ENCODE measurements around the gene GRM2.
"Not testable (repeated sequence)": the region's sequence is repeated elsewhere in the genome, so short reads cannot be mapped to it uniquely, and the experiment has no call there.

Gene GRM2

GRCh38 chr3:51729042-51729633, 22.3 kb downstream of the GRM2 start:
- DNase-seq, result no peak

GRCh38 chr3:51733859-51734571, 27.1 kb downstream of the GRM2 start:
- DNase-seq, result no peak

GRCh38 chr3:51734572-51734907, 27.7 kb downstream of the GRM2 start:
- no peak for DNase-seq

DNA sequence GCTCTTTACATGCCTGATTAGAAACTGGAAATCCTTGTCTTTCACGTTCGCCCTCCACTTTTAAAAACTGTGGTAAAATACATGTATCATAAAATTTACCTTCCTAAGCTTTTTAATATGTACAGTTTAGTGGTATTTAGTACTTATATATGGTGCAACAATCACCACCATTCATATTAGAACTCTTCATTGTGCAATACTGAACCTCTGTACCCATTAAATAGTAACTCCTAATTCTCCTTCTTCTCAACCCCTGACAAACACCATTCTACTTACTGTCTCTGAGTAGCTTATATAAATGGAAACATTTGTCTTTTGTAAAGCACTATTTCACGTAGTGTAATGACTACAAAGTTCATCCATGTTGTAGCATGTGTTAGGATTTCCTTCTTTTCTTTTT, 28.2 kb downstream of the GRM2 start:
- no peak for DNase-seq

DNA sequence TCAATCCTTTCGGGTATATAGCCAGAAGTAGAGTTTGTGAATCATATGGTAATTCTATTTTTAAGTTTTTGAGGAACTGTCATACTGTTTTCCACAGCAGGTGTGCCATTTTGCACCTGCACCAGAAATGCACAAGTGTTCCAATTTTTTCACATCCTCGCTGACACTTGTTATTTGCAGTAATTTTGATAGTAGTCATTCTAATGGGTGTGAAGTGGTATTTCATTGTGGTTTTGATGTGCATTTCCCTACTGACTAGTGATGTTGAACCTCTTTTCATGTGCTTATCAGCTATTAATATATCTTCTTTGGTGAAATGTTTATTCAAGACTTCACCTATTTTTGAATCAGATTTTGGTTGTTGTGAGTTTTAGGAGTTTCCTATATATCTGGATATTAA, 29.1 kb downstream of the GRM2 start:
- DNase-seq, result no peak

GRCh38 chr3:51739110-51739509, 32.2 kb downstream of the GRM2 start:
- DNase-seq, result no peak

DNA sequence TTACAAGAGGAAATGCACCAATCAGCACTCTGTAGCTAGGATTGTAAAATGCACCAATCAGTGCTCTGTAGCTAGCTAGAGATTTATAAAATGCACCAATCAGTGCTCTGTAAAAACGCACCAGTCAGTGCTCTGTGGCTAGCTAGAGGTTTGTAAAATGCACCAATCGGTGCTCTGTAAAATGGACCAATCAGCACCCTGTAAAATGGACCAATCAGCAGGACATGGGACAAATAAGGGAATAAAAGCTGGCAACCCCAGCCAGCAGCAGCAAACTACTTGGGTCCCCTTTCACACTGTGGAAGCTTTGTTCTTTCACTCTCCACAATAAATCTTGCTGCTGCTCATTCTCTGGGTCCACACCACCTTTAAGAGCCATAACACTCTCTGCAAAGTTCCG, 35.5 kb downstream of the GRM2 start:
- DNase-seq, result not testable (repeated sequence)

DNA sequence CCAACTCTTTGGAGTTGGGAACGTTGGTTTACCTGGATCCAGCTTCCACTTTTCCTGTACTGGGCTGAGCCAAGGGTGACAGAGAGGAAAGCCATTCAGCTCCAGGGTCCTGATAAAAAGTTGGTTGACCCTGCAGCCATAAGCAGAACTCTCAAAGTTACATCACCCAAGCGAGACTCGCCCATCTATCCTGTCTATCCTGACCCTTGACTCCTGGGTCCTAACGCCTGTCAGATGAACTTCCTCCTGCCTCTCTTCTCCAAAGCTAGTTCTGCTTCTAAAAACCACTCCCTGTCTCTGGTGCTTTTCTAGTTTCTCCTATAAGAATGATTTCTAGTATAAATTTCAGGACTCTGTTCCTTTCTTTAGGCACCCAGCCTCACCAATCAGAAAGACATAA, 36.1 kb downstream of the GRM2 start:
- DNase-seq, result not testable (repeated sequence)

DNA sequence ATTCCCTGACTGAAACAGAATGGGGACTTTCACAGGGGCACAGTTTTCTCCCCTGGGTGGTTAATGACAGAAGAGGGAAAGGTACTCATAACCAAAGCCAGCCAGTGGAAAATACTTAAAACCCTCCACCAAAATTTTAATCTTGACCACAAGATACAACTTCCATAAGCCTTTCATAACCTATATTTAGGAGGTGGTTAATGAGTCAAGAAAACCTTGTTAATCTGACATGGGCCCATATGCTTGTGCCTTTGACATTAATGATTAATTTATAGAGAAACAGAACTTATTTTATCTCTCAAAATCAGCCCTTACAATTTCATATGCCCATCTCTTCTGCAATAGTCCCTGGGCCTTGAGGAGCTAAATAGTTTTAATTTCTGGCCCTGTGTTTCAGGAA, 41.0 kb downstream of the GRM2 start:
- DNase-seq, result no peak

GRCh38 chr3:51748327-51748726, 41.5 kb downstream of the GRM2 start:
- DNase-seq, result no peak

DNA sequence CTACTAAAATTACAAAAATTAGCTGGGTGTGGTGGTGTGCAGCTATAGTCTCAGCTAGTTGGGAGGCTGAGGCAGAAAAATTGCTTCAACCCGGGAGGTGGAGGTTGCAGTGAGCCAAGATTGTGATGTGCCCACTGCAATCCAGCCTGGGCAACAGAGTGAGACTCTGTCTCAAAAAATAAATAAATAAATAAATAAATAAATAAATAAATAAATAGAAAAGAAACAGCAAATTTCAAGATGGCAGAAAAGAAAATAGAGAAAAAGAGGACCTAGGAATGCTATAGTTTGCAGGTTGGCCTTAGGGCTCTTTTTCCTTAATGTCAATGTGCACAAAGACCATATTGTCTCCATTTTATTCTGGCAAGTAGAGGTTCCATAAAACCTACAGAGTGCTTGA, 44.0 kb downstream of the GRM2 start:
- DNase-seq, result no peak

GRCh38 chr3:51751287-51751686, 44.4 kb downstream of the GRM2 start:
- DNase-seq, result no peak

- not testable (repeated sequence) for DNase-seq
Measured at GRCh38 chr3:51753763-51754750, 47.2 kb downstream of the GRM2 start.

- DNase-seq, result no peak
Measured at GRCh38 chr3:51759203-51759602, 52.3 kb downstream of the GRM2 start.
